Thyroid gland (tissue), 4 donors: ENCODE measurements around the gene RASD1. TPM values are rescaled to one million over a fixed set of nuclear protein-coding genes. Genes with fewer than 3 reads are reported as not detected.

Source experiments
- DNase-seq, 2 donors: peaks; one replicate each; pipeline ENCODE4 v3.0.0-alpha.2; 2019
- H3K27ac ChIP-seq, 3 donors: fragments of 200-600 bp; sonication (generic); 1 replicate in 2 of 3; 2 replicates in 1 of 3; pipeline ENCODE4 v1.5.1; 2016 to 2019; ENCODE audit warnings: mild to moderate bottlenecking in 1 of 3, moderate library complexity in 1 of 3
- H3K27me3 ChIP-seq: fragments of 200-600 bp; sonication (generic); one replicate; pipeline ENCODE4 v1.5.1; 2019
- H3K36me3 ChIP-seq, 2 donors: fragments of 200-600 bp; sonication (generic); one replicate each; pipeline ENCODE4 v1.5.1; 2016 to 2019
- H3K4me1 ChIP-seq, 2 donors: fragments of 200-600 bp; sonication (generic); one replicate each; pipeline ENCODE4 v1.5.1; 2017 to 2019
- H3K4me3 ChIP-seq, 3 donors: fragments of 200-600 bp; sonication (generic); replicated peaks in 1 of 3; 1 replicate in 2 of 3; 2 replicates in 1 of 3; pipeline ENCODE4 v1.5.1; 2016; ENCODE audit warnings: mild to moderate bottlenecking in 1 of 3
- H3K9me3 ChIP-seq: fragments of 200-600 bp; sonication (generic); one replicate; pipeline ENCODE4 v1.5.1; 2017
- POLR2A ChIP-seq, 2 donors: fragments of 450-650 bp; IDR thresholded peaks; one replicate each; pipeline ENCODE4 v1.6.1; 2017; ENCODE audit warnings: antibody characterized with exemption in 2 of 2, mild to moderate bottlenecking in 2 of 2, moderate library complexity in 1 of 2
- WGBS, 2 donors: methylation state at CpG; one replicate each; pipeline ENCODE4 v1.1.5; 2017; 5-methylcytosine and 5-hydroxymethylcytosine counted together
- intact Hi-C: fragments of 100-400 bp; cut with DNase I; formaldehyde crosslinking; loops from one replicate; pipeline ENCODE4 v1.15.1; 2023
- total RNA-seq, 4 donors: library from RNA; depleted of rRNA; stranded (reverse); fragments of >200 nt; gene quantifications; one replicate each; pipeline ENCODE4 v1.2.3, GENCODE V29; 2016
- TF ChIP-seq, protein P1 (sequence below), 6 experiments: fragments of 200-600 bp in 3 of 6; fragments of 450-650 bp in 3 of 6; sonication (generic) in 3 of 6; IDR thresholded peaks; one replicate each; pipeline ENCODE4 v1.5.1; 2016 to 2019; ENCODE audit warnings: antibody characterized with exemption in 6 of 6, mild to moderate bottlenecking in 2 of 6, inconsistent platforms in 1 of 6, moderate library complexity in 1 of 6

Gene RASD1
- total RNA-seq, 4 donors from 2014 or later, result 114 to 149 (median 141) TPM

DNA sequence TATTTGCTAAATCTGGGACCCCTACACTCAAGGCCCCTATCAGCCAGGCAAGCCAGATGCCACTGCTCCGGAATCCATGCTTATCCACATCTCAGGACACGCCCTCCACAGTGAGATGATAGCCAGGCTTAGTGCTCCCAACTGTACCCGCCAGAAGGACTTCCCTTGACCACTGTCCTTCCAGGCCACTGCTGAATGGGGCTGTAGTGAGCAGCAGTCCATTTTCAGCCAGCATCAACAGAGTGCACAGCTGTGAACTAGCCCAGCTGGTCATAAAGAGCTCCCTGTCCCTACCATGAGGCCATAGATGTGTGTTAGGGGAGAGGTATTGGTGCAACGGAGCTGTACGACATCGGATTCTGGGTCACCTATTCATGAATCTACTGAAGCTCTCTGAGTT lies 32.4 kb downstream of the RASD1 start:
- intact Hi-C loops, result no loop called here
- Histone ChIP-seq H3K9me3 (no peaks in the 10 kb centered on the region), H3K4me3 (no peak overlapping the region), H3K27me3 (no peaks in the 10 kb centered on the region), H3K4me1 (no peaks in the 10 kb centered on the region), H3K36me3 (no peaks in the 10 kb centered on the region), H3K27ac (no peak overlapping the region)
- DNase-seq, result no peak
- 85 to 91% methylated on average over 6 of the region's 6 CpGs for WGBS, 2 donors
- TF ChIP-seq POLR2A (IDR thresholded peaks at IDR 0.05), result no peak
- TF ChIP-seq, protein P1, sequence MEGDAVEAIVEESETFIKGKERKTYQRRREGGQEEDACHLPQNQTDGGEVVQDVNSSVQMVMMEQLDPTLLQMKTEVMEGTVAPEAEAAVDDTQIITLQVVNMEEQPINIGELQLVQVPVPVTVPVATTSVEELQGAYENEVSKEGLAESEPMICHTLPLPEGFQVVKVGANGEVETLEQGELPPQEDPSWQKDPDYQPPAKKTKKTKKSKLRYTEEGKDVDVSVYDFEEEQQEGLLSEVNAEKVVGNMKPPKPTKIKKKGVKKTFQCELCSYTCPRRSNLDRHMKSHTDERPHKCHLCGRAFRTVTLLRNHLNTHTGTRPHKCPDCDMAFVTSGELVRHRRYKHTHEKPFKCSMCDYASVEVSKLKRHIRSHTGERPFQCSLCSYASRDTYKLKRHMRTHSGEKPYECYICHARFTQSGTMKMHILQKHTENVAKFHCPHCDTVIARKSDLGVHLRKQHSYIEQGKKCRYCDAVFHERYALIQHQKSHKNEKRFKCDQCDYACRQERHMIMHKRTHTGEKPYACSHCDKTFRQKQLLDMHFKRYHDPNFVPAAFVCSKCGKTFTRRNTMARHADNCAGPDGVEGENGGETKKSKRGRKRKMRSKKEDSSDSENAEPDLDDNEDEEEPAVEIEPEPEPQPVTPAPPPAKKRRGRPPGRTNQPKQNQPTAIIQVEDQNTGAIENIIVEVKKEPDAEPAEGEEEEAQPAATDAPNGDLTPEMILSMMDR (IDR thresholded peaks at IDR 0.05), result no peak

DNA sequence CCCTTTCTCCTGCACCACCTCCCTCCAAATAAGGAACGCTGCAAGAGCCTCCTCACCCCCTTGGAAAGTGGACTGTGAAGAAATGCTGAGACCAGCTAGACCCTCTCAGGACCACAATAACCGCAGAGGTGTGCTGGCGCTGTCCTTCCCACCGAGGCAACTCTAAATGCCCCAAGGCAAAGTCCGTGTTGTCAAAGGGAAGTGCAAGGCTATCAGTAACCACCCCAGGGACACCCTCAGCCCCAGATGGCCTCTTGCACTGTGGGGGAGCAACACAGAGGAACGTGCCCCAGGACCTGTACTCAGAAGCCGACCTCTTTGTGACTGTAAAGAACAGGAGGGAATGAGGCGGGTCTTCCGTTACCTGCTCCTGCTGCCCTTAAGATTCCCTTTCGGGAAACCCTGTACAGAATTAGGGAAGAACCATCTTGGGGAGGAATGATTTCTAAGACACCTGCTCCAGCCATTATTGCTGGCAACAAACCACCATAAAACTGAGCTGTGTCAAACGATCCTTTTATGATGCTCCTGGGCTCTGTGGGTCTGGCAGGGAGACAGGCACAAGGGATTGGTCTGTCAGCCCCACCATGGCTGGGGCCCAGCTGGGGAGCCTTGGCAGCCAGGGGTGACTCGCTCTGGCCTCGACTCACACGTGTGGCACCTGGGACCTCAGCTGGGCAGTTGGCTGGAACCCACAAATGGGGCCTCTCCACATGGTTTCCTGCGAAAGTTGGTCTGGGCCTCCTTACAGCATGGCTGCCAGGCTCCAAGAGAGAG lies 34.0 kb downstream of the RASD1 start:
- no peaks in the 10 kb centered on the region for H3K27me3 ChIP-seq
- DNase-seq, result no peak
- WGBS, 2 donors, result 77 to 80% methylated on average over 12 to 13 of the region's 15 CpGs

DNA sequence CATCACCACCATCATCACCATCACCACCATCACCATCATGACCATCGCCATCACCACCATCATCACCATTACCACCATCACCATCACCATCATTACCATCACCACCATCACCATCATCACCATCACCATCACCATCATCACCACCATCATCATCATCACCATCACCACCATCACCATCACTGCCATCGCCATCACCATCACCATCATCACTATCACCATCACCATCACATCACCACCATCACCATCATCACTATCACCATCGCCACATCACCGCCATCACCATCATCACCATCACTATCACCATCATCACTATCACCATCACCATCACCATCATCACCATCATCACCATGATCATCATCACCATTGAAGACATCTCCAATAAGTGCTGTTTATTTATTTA lies 36.2 kb downstream of the RASD1 start:
- intact Hi-C loops, result no loop called here

More for the DNA sequence above, 34.0 kb downstream of the RASD1 start:
- TF ChIP-seq, protein P1 (IDR thresholded peaks at IDR 0.05), result no peak
- no peak for TF ChIP-seq POLR2A (IDR thresholded peaks at IDR 0.05)
- Histone ChIP-seq H3K9me3 (no peaks in the 10 kb centered on the region), H3K36me3 (no peaks in the 10 kb centered on the region), H3K27ac (no peak overlapping the region), H3K4me1 (no peaks in the 10 kb centered on the region), H3K4me3 (no peak overlapping the region)
- intact Hi-C loops, result no loop called here

DNA sequence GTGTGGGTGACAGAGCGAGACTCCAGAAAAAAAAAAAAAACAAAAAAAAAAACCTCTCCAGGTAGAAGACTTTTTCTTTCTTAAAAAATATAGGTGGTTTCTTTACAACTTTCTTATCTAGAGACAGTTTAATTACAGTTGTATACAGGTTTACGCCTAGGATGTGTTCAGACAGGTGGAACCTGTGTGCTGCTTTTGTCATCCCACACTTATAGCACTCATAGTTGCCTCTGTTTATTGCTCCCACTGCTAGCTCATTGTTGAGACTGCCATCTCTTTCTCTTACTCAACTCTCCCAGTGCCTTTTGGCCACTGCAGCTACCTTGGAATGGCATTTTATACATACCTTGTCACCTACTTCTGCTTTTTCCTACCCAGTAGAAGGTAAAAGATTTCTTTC lies 38.5 kb downstream of the RASD1 start:
- Histone ChIP-seq H3K4me1 (no peaks in the 10 kb centered on the region), H3K27me3 (no peaks in the 10 kb centered on the region), H3K36me3 (no peaks in the 10 kb centered on the region), H3K4me3 (no peak overlapping the region), H3K27ac (no peak overlapping the region), H3K9me3 (no peaks in the 10 kb centered on the region)
- intact Hi-C loops, result no loop called here
- no peak for DNase-seq
- WGBS, 2 donors, result 93 to 98% methylated on average over 2 of the region's 2 CpGs
- no peak for TF ChIP-seq POLR2A (IDR thresholded peaks at IDR 0.05)
- TF ChIP-seq, protein P1 (IDR thresholded peaks at IDR 0.05), result no peak

More for the DNA sequence above, 36.2 kb downstream of the RASD1 start:
- no peak overlapping the region for H3K27ac ChIP-seq
- no peaks in the 10 kb centered on the region for H3K9me3 ChIP-seq
- 93 to 94% methylated on average over 4 of the region's 4 CpGs for WGBS, 2 donors
- no peaks in the 10 kb centered on the region for H3K4me1 ChIP-seq
- no peak for DNase-seq
- H3K27me3 ChIP-seq, result no peaks in the 10 kb centered on the region
- H3K4me3 ChIP-seq, result no peak overlapping the region
- no peaks in the 10 kb centered on the region for H3K36me3 ChIP-seq
- TF ChIP-seq, protein P1 (IDR thresholded peaks at IDR 0.05), result no peak
- TF ChIP-seq POLR2A (IDR thresholded peaks at IDR 0.05), result no peak

DNA sequence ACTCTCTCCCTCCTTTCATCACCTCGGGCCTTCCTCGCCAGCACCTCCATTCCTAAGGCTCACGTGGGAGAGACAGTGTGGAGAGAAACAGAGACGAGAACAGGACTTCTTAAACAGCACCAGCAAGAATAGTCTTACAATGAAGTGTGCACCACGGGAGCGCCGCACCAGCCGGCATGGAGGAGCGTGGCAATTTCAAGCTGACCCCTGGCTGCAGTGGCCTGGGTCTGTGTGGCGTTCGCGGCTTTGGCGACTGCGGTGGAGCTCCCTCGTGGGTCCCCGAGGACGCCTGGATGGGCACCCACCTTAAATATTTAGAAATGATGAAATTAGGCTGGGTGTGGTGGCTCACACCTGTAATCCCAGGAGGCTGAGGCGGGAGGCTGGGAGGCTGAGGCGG lies 39.9 kb downstream of the RASD1 start:
- TF ChIP-seq, protein P1 (IDR thresholded peaks at IDR 0.05), result no peak
- TF ChIP-seq POLR2A (IDR thresholded peaks at IDR 0.05), result no peak
- no peaks in the 10 kb centered on the region for H3K36me3 ChIP-seq
- no peak overlapping the region for H3K4me3 ChIP-seq
- WGBS, 2 donors, result 89 to 90% methylated on average over 19 of the region's 19 CpGs
- no peak overlapping the region for H3K27ac ChIP-seq
- intact Hi-C loops, result no loop called here
- no peaks in the 10 kb centered on the region for H3K9me3 ChIP-seq
- no peaks in the 10 kb centered on the region for H3K27me3 ChIP-seq
- H3K4me1 ChIP-seq, result no peaks in the 10 kb centered on the region
- no peak for DNase-seq
